A673 (cell line): ENCODE data around the gene ANXA5.

ENCODE experiments used
- CTCF ChIP-seq: fragments of 300-800, 200-600 bp; sonication (generic); conservative IDR thresholded peaks from 2 replicates; pipeline ENCODE4 v1.5.1; 2017; ENCODE audit warnings: low read depth, mild to moderate bottlenecking, antibody characterized with exemption, low read length, moderate library complexity, mixed read lengths
- EZH2 ChIP-seq: fragments of 200-600 bp; sonication (generic); IDR thresholded peaks from 2 replicates; pipeline ENCODE4 v1.6.1; 2017; ENCODE audit warnings: borderline replicate concordance, low read depth, mild to moderate bottlenecking, mixed read lengths, antibody characterized with exemption, low read length; ENCODE audit not compliant: poor library complexity, severe bottlenecking

- TF ChIP-seq CTCF (no peak), EZH2 (no peak)
These were observed 64.1 kb downstream of the ANXA5 start for GRCh38 chr4:121632636-121633035.
